GM18511 (cell line): ENCODE results near the gene PHF2.

ENCODE experiments used
- ATAC-seq: cut with Tn5 transposase; IDR thresholded peaks from one replicate; pipeline ENCODE4 v1.9.1; 2021; ENCODE audit warnings: mild to moderate bottlenecking, moderate library complexity; ENCODE audit not compliant: unreplicated experiment

Gene PHF2

DNA sequence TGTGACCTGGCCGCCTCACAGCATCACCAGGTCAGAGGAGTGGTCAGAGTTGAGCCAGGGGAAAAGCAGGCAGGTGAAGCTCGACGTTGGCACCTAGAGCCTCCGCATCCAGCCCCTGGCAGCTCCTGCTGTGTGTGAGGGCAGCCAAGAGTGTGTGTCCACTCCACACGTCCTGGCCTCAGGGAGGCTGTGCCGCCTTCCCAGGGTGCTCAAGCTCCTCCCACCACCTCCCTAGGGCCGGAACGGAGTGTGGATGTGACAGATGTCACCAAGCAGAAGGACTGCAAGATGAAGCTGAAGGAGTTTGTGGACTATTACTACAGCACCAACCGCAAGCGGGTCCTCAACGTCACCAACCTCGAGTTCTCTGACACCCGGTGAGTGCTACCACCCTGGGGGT lies 72.5 kb downstream of the PHF2 start:
- ATAC-seq = no peak

GRCh38 chr9:93649610-93650261 lies 73.4 kb downstream of the PHF2 start:
- ATAC-seq = no peak

- ATAC-seq = no peak
These were observed 74.1 kb downstream of the PHF2 start for GRCh38 chr9:93650448-93650847.

DNA sequence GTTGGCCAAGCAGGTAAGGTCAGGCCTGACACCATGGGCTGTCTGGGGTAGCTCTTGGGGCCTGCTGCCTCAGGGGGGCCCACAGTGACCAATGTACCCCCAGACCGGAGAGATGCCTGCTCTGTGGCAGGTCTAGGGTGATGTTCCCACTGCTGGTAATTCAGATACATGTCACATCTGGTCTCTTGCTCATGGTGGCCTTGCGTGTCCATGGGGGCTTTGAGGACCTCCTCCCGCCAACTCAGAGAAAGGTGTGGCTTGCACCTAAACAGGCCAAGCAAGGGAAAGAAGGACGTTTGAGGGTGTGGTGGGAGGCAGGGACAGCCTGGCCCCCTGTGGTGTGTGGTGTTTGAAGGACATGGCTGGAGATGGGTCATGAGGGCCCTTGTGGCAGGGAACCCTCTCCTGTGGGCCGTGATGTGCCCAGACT lies 75.2 kb downstream of the PHF2 start:
- ATAC-seq = no peak

DNA sequence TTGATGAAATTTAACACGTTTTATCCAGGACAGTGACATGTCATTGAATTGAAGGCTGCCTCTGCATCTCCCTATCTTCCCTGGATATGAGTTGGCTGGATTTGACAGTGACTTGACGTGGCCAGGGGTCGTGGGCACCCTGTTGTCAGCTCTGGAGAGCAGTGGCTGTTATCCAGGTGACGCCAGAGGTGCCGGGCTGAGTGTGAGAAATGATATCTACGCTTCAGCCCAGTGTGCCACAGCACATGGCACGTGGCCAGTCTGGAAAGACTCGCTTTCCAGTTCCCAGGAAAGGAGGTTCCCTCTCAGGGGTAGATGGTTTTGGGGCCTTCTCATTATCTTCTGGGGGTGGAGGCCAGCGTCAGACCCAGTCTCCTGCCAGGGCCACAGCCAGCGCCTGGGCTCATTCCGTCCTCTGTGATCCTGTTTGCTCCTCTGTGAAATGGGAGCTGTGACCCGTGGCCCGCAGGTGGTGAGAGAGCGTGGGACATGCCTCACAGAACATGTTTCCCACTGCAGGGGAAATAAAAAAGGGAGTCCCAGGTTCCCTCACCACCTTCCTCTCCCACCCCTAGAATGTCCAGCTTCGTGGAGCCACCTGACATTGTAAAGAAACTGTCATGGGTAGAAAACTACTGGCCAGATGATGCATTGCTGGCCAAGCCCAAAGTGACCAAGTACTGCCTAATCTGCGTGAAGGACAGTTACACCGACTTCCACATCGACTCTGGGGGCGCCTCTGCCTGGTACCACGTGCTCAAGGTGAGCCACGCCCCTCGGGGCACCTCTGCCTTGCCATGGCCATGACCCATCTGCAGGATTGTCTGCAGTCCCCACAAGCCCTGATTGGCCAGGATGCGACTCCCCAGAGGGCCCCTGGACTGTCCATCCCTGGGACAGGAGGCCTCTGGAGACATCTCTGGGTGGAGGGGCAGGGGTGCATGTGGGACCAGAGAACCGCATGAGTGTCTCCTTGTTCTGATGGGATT lies 76.5 kb downstream of the PHF2 start:
- ATAC-seq = no peak

DNA sequence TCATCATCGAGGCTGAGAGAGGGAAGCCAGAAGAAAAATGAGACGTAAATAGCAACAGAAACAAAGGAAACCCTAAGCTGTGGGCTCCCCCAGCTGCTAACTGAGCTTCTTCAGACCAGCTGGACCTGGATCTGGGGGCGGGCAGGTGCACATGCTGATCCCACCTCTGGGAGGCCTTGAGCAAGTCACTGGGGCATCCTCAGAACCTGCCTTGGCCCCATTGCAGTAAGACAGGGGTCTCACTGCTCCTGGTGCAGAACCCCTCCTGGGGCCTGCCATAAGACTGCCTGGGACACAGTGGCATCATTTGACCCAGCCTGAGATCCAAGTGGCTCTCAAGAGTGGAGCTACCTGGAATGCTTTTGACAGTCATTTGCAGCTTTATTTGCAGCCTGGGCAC lies 77.4 kb downstream of the PHF2 start:
- no peak for ATAC-seq

GRCh38 chr9:93654351-93654961 lies 78.1 kb downstream of the PHF2 start:
- ATAC-seq = no peak

GRCh38 chr9:93655621-93656425 lies 79.4 kb downstream of the PHF2 start:
- no peak for ATAC-seq

DNA sequence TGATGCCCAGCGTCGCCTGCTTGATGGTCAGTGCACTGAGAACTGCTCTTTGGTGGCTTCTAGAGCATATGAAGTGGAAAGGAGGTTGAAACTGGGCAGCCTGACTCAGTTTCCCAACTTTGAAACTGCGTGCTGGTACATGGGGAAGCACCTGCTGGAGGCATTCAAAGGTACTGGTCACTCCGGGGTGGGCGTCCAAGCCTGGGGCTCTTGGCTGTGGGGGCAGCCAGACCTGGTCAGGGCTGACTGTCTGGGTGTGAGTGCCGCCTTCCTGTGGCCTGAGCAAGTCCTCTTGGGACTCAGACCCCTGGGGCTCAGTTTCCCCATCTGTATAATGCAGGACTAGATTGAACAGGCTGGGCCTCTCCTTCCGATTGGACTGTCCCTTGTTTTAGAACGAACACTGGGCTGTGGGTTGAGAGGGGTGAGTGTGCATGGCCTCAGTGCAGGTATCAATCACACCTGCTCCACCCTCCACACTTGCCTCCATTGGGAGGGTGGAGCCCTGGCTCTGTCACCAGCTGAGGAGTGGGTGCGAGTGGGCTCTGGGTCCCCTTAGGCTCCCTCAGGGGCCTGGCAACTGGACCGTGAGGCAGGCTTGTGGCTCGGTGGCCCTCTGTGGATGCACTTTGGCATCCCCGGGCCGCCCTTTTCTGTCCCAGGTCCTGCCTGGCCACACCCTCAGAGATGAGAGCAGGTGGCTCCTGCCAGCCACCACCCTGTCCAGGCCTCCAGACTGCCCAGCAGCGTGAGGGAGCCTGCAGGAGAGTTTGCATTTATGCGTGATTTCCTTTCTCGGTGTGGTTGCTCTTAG lies 80.2 kb downstream of the PHF2 start:
- ATAC-seq = no peak

- no peak for ATAC-seq
These were observed 81.1 kb downstream of the PHF2 start for GRCh38 chr9:93657331-93658111.

DNA sequence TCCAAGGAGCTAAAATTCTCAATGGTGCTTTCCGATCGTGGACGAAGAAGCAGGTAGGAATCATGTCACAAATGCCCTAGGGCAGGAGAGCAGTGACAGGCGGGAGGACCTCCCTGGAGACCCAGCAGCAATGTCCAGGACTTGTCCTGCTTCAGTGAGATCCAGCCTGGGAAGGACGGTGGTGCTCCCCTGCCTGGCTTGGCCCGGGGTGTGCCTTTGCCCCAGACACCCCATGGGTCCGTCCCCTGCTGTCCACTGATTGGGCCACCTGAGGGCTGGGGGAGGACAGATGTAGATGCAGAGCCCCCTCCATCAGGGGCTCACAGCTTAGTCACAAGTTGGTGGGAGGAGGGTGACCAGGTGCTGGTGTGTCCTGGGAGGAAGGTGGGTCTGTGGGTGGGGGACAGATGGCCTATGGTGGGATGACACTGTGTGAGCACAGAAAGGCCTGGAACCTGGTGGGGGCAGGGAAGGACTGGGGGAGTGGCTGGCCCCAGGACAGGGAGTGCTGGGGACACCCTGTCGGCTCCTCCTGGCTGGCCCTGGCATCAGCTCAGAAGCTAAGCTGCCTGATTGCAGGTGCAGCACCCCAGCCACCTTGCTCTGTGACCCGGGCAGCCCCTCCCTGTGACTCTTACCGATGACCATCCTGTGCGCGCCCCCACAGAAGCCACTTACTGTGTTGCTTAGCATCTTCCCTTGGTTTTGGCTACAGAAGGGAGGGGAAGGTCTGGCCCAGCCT lies 82.0 kb downstream of the PHF2 start:
- ATAC-seq = no peak

- no peak for ATAC-seq
These were observed 82.9 kb downstream of the PHF2 start for GRCh38 chr9:93659044-93659836.

DNA sequence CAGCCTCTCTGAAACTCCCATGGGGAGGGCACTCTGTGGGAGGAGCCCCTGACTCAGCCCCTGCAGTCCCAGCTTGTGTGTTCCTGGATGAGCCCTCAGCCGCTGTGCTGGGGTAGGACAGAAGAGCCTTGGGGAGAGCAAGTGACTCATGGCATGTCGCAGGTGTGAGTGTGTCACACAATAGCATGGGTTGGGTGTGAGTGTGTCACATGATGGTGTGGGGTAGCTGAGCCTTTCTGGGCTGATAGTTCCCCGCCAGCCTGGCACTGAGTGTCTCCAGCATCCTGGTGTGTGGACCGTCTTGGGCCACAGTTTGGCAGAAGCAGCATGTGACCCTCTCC lies 83.4 kb downstream of the PHF2 start:
- no peak for ATAC-seq

GRCh38 chr9:93660352-93661046 lies 84.1 kb downstream of the PHF2 start:
- no peak for ATAC-seq

DNA sequence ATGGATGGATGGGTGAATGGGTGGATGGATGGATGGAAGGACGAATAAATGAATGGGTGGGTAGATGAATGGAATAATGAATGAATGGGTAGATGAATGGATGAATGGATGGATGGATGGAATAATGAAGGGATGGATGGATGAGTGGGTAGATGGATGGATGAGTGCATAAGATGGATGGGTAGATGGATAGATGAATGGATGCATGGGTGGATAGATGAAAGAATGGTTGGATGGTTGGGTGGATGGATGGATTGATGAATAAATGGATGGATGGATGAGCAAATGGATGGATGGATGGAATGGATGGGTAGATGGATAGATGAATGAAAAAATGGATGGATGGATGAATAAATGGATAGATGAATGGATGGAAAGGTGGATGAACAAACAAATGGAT lies 85.2 kb downstream of the PHF2 start:
- no peak for ATAC-seq

GRCh38 chr9:93662016-93662638 lies 85.7 kb downstream of the PHF2 start:
- no peak for ATAC-seq
